ENCODE results near the gene C1orf50. TPM values are rescaled to one million over a fixed set of nuclear protein-coding genes. Genes with fewer than 3 reads are reported as not detected.

Gene C1orf50
- total RNA-seq, 1 experiment from 2014 or later: 7.7 TPM

DNA sequence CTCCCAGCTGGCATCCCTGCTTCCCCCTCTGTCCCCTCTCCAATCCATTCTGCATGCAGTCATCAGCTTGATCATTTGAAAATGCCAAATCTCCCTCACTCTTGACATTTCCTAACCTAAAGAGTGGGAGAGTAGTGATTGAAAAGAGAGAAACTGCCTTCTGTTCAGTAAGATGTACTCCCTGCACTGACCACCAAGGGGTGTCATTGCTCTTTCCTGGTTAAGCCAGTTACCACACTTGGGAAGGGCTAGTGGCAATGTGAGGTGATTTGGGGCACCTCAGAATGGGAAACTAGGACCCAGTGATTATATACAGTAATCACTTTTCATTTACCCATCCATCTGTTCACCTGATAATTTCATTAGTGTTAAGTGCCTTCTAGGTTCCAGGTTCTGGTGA is 10.8 kb downstream of the C1orf50 start:
- TF ChIP-seq, protein P1, sequence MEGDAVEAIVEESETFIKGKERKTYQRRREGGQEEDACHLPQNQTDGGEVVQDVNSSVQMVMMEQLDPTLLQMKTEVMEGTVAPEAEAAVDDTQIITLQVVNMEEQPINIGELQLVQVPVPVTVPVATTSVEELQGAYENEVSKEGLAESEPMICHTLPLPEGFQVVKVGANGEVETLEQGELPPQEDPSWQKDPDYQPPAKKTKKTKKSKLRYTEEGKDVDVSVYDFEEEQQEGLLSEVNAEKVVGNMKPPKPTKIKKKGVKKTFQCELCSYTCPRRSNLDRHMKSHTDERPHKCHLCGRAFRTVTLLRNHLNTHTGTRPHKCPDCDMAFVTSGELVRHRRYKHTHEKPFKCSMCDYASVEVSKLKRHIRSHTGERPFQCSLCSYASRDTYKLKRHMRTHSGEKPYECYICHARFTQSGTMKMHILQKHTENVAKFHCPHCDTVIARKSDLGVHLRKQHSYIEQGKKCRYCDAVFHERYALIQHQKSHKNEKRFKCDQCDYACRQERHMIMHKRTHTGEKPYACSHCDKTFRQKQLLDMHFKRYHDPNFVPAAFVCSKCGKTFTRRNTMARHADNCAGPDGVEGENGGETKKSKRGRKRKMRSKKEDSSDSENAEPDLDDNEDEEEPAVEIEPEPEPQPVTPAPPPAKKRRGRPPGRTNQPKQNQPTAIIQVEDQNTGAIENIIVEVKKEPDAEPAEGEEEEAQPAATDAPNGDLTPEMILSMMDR (conservative IDR thresholded peaks at IDR 0.05): peak; percentile 85
- Histone ChIP-seq H4K91ac (ENCODE audit: insufficient read length, low read depth, low read length) (no peak overlapping the region), H3K18ac (ENCODE audit: insufficient read length, low read depth, low read length) (no peak overlapping the region), H3K4me1 (ENCODE audit: insufficient read depth, low read length) (no peaks in the 10 kb centered on the region), H2AFZ (ENCODE audit: low read length) (no peak overlapping the region), H3K23me2 (ENCODE audit: insufficient read length, low read depth, low read length, poor library complexity, severe bottlenecking) (no peaks in the 10 kb centered on the region), H3K79me1 (ENCODE audit: insufficient read depth, low read depth, low read length, poor library complexity, severe bottlenecking) (no peaks in the 10 kb centered on the region), H3K79me2 (ENCODE audit: insufficient read depth, low read length) (no peaks in the 10 kb centered on the region), H2BK20ac (ENCODE audit: low read depth, low read length, poor library complexity, severe bottlenecking) (no peak overlapping the region), H3K4me2 (ENCODE audit: insufficient read depth, insufficient read length, low read length) (no peak overlapping the region), H3K4ac (ENCODE audit: low read depth, low read length) (no peak overlapping the region), H3K9me3 (ENCODE audit: control insufficient read depth, low read depth, low read length) (no peaks in the 10 kb centered on the region), H4K5ac (ENCODE audit: insufficient read length, low read depth, low read length) (no peak overlapping the region), H3T11ph (ENCODE audit: low read length) (no peak overlapping the region), H3K27ac (ENCODE audit: insufficient read length, low read depth, low read length) (no peak overlapping the region), H2BK15ac (ENCODE audit: low read depth, low read length) (no peak overlapping the region), H3K9ac (ENCODE audit: extremely low read depth, insufficient read length, low read length) (no peak overlapping the region), H4K20me1 (ENCODE audit: control insufficient read depth, insufficient read depth, insufficient read length) (no peaks in the 10 kb centered on the region), H2BK12ac (ENCODE audit: insufficient read length, low read depth, low read length) (no peak overlapping the region), H2BK120ac (ENCODE audit: low read depth, low read length, poor library complexity, severe bottlenecking) (no peak overlapping the region), H3K23ac (ENCODE audit: insufficient read length, low read depth, low read length) (no peak overlapping the region), H3K56ac (ENCODE audit: insufficient read length, low read depth, low read length) (no peak overlapping the region), H3K27me3 (ENCODE audit: insufficient read depth, low read length) (no peaks in the 10 kb centered on the region), H2AK5ac (ENCODE audit: insufficient read length, low read length) (no peak overlapping the region), H2BK5ac (ENCODE audit: insufficient read length, low read length) (no peak overlapping the region), H3K14ac (ENCODE audit: insufficient read depth, low read length) (no peak overlapping the region), H4K8ac (replicated peaks; ENCODE audit: insufficient read length, low read depth, low read length) (no peak overlapping the region)
- no peak overlapping the region for H3K27ac Mint-ChIP-seq
- DNase-seq: no peak
- H3K9me3 Mint-ChIP-seq: no peaks in the 10 kb centered on the region
- no peaks in the 10 kb centered on the region for H3K4me1 Mint-ChIP-seq
- H3K4me3 Mint-ChIP-seq: no peak overlapping the region
- no peaks in the 10 kb centered on the region for H3K27me3 Mint-ChIP-seq (ENCODE audit: low read depth)
- H3K36me3 Mint-ChIP-seq (ENCODE audit: insufficient read depth in 1 of 3, low read depth in 3 of 3): peaks cover 21 to 78% (median 65%) of the 10 kb centered on the region in 3 experiments
